Fibroblast of mammary gland (primary cell): Measurements from ENCODE around the gene TPPP2.
"Not testable (repeated sequence)": the region's sequence is repeated elsewhere in the genome, so short reads cannot be mapped to it uniquely, and the experiment has no call there.

Source experiments
- DNase-seq: peaks from one replicate; pipeline ENCODE4 v3.0.0-alpha.2; 2010; ENCODE audit warnings: low read depth
- H3K4me3 ChIP-seq: 2 replicates; pipeline ENCODE4 v1.5.1; 2011; ENCODE audit warnings: low read depth, mild to moderate bottlenecking, low read length, moderate library complexity; ENCODE audit not compliant: control insufficient read depth
- TF ChIP-seq, protein P1 (sequence below): conservative IDR thresholded peaks from 2 replicates; pipeline ENCODE4 v1.5.1; 2011; ENCODE audit warnings: low read depth, low read length, inconsistent platforms; ENCODE audit not compliant: control insufficient read depth, insufficient read depth

TPPP2 gene

DNA sequence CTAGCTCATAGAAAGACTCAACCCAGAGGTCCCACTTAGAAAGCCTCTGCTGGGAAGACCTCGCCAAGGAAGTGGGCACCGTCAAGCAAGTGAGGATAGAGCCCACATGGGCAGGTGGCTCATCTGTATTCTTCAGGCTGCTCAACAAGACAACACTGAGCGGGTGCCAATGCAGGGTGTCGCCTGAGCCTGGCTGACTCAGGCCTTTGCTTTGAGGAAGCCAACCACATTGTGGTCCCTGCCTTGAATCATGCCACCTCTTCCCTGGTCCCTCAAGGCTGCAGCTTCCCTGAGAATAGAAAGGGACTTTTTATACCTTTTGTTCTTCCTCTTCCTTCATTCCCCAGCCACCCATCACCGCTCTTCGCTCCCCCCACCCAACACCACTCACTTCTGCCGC lies 6.7 kb downstream of the TPPP2 start:
- TF ChIP-seq, protein P1, sequence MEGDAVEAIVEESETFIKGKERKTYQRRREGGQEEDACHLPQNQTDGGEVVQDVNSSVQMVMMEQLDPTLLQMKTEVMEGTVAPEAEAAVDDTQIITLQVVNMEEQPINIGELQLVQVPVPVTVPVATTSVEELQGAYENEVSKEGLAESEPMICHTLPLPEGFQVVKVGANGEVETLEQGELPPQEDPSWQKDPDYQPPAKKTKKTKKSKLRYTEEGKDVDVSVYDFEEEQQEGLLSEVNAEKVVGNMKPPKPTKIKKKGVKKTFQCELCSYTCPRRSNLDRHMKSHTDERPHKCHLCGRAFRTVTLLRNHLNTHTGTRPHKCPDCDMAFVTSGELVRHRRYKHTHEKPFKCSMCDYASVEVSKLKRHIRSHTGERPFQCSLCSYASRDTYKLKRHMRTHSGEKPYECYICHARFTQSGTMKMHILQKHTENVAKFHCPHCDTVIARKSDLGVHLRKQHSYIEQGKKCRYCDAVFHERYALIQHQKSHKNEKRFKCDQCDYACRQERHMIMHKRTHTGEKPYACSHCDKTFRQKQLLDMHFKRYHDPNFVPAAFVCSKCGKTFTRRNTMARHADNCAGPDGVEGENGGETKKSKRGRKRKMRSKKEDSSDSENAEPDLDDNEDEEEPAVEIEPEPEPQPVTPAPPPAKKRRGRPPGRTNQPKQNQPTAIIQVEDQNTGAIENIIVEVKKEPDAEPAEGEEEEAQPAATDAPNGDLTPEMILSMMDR, result no peak
- DNase-seq, result no peak
- no peak overlapping the region for H3K4me3 ChIP-seq

- TF ChIP-seq, protein P1, result no peak
- no peak overlapping the region for H3K4me3 ChIP-seq
Observed at GRCh38 chr14:21037156-21037555, 7.1 kb downstream of the TPPP2 start.

DNA sequence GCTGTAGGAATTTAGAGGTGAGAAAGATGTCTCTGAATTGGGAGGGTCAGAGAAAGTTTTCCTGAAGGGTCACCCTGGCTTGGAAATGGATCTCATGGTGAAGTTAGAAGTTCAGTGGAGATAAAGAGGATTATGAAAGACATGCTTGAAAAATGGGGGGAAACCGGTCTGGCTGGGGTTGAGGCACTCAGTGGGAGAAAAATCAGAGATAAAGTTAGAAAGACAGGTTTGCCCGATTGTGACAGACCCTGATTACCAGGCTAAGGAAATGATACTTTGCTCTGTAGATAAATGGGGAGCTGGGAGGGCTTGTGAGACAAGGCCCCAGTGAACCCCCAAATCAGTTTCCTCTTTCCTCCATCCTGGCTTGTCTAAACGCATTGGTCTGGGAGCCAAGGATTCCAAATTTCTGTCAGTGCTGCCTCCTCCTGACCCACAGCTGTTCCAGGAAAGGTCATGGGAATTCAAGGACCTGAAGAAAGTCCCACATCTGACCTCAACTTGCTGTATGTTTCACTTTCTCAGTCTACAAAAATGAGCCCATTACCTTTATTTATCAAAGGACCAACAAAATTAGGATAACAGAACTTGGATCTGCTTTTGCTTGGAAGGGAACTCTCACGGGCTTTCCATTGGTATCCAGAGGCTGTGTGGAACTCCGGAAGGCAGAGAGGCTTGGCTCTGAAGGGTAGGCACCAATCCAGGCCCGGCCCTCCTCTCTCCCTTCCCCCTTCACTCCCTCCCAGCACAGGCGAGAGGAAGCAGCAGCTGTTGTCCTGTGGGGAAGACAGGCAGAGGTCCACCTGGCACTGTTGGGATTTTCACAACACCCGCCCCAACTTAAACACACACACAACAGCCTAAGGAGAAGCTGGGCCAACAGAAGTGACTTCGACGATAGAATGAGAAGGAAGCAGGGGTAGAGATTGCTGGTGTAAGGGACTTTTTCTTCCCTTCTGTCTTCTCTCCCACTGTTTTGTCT lies 8.7 kb downstream of the TPPP2 start:
- peak; percentile 63 for DNase-seq
- no peak overlapping the region for H3K4me3 ChIP-seq
- TF ChIP-seq, protein P1, result no peak

More at GRCh38 chr14:21037156-21037555, 7.1 kb downstream of the TPPP2 start:
- DNase-seq, result no peak

DNA sequence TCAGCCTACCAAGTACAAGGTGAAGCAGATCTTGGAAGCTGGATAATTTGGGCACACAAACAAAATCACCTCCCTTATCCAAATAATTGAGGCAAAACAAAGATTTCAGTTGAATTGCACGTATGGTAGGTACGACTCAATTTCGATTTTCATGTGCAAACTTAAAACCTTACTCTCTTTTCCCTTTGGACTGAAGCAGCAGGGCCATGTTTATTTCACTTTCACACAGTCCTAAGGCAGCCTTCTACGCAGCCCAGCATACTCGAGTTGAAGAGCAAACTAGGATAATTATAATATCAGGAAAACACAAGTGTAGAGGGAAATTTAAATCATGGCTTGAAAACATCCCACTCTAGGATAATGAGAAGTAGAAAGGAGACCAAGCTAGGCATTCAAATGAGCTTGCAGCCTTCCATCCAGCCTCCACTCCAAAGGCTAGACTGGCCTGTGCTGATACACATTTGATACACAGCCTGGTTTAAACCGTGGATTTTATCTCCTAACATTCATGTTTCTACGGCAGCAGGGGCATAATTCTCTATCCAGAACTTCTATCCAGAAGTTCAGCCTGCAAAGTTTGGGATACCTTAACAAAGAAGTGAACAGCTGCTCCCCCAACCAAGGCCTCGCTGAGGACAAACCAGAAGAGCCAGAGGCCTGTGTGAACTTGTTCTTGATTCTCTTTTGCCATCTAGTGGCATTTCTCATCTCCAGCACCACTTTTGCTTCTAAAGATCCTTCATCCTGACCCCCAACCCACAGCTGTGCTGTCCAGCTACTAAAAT lies 9.8 kb downstream of the TPPP2 start:
- TF ChIP-seq, protein P1, result peak; percentile 65
- DNase-seq, result peak; percentile 73
- H3K4me3 ChIP-seq, result no peak overlapping the region

GRCh38 chr14:21040370-21040925 lies 10.4 kb downstream of the TPPP2 start:
- H3K4me3 ChIP-seq, result no peak overlapping the region
- DNase-seq, result no peak
- TF ChIP-seq, protein P1, result no peak

- not testable (repeated sequence) for H3K4me3 ChIP-seq, DNase-seq
Observed at GRCh38 chr14:21040941-21041340, 10.9 kb downstream of the TPPP2 start.
